Testis (tissue), 3 donors: Measurements from ENCODE around the gene CST8. TPM values are rescaled to one million over a fixed set of nuclear protein-coding genes. Genes with fewer than 3 reads are reported as not detected.

ENCODE experiments used
- DNase-seq: peaks from one replicate; pipeline ENCODE4 v3.0.0-alpha.2; 2019
- H3K27ac ChIP-seq, 2 donors: fragments of 200-600 bp; sonication (generic); one replicate each; pipeline ENCODE4 v1.5.1; 2019
- H3K27me3 ChIP-seq: fragments of 200-600 bp; sonication (generic); one replicate; pipeline ENCODE4 v1.5.1; 2019
- H3K36me3 ChIP-seq: fragments of 200-600 bp; sonication (generic); one replicate; pipeline ENCODE4 v1.5.1; 2017; ENCODE audit warnings: low read depth; ENCODE audit errors: missing control alignments
- H3K4me1 ChIP-seq: fragments of 200-600 bp; sonication (generic); one replicate; pipeline ENCODE4 v1.5.1; 2019
- H3K4me3 ChIP-seq, 2 donors: fragments of 200-600 bp; sonication (generic); one replicate each; pipeline ENCODE4 v1.5.1; 2017 to 2019
- H3K9me3 ChIP-seq: fragments of 200-600 bp; sonication (generic); one replicate; pipeline ENCODE4 v1.5.1; 2017
- CTCF ChIP-seq, 3 experiments: fragments of 450-650 bp in 2 of 3; fragments of 200-600 bp in 1 of 3; sonication (generic) in 1 of 3; IDR thresholded peaks; one replicate each; pipeline ENCODE4 v1.5.1; 2016 to 2019; ENCODE audit warnings: antibody characterized with exemption in 3 of 3, mild to moderate bottlenecking in 2 of 3, moderate library complexity in 1 of 3
- POLR2A ChIP-seq: fragments of 450-650 bp; IDR thresholded peaks from one replicate; pipeline ENCODE4 v1.6.1; 2017; ENCODE audit warnings: antibody characterized with exemption, mild to moderate bottlenecking, moderate library complexity
- WGBS, 2 donors: methylation state at CpG; one replicate each; pipeline ENCODE4 v1.1.5; 2018; 5-methylcytosine and 5-hydroxymethylcytosine counted together
- intact Hi-C: fragments of 100-400 bp; cut with DNase I; formaldehyde crosslinking; loops from one replicate; pipeline ENCODE4 v1.15.1; 2023; ENCODE audit warnings: low total_unique reads
- polyA plus RNA-seq: library from polyadenylated mRNA; stranded (reverse); fragments of 350-450 nt; fragmentation: Illumina TruSeq; extraction: RNeasy Lipid Tissue Mini Kit (QIAGEN cat#74804); gene quantifications from one replicate; pipeline ENCODE4 v1.2.3, GENCODE V29; 2014; ENCODE audit warnings: low read depth, low replicate concordance; ENCODE audit not compliant: insufficient read depth
- total RNA-seq, 2 donors: library from RNA; depleted of rRNA; stranded (reverse); fragments of >200 nt; gene quantifications; one replicate each; pipeline ENCODE4 v1.2.3, GENCODE V29; 2016

CST8 gene
- total and polyA plus RNA-seq, 3 donors from 2014 or later = 9.0 to 31.5 (median 14.3) TPM

DNA sequence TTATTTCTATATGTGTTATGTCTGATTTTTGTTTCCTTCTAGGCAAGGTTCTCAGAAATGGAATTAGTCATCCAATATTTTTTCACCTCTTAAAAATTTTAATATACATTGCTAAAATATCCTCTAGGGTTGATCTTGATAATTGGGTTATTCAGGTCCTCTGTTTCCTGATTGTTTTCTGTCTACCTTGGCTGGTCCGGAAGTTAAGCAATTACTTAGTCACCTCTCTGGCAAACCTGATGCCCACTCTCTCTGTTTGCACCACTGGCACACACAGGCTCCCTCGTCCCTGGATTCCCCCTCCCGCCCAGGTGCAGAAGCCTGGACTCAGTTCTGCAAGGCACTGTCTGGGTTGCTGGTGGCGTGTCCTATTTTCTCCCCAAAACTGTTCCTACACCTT is 49.7 kb downstream of the CST8 start:
- Histone ChIP-seq H3K4me1 (peaks cover 2% of the 10 kb centered on the region), H3K4me3 (no peak overlapping the region), H3K27ac (no peak overlapping the region), H3K36me3 (no peaks in the 10 kb centered on the region), H3K9me3 (no peaks in the 10 kb centered on the region), H3K27me3 (no peaks in the 10 kb centered on the region)
- WGBS, 2 donors = 81 to 89% methylated on average over 4 of the region's 4 CpGs
- no peak for DNase-seq
- TF ChIP-seq CTCF (IDR thresholded peaks at IDR 0.05) (no peak), POLR2A (no peak)
- intact Hi-C loops = no loop called here

- no peaks in the 10 kb centered on the region for H3K9me3 ChIP-seq
- peaks cover 2% of the 10 kb centered on the region for H3K4me1 ChIP-seq
- 36 to 50% methylated on average over 1 of the region's 1 CpG for WGBS, 2 donors
- H3K27ac ChIP-seq = no peak overlapping the region
- H3K4me3 ChIP-seq = no peak overlapping the region
- intact Hi-C loops = no loop called here
- no peaks in the 10 kb centered on the region for H3K36me3 ChIP-seq
- no peak for DNase-seq
- no peaks in the 10 kb centered on the region for H3K27me3 ChIP-seq
- TF ChIP-seq CTCF (IDR thresholded peaks at IDR 0.05) (no peak), POLR2A (no peak)
Observed at GRCh38 chr20:23541330-23541729, 50.4 kb downstream of the CST8 start.

DNA sequence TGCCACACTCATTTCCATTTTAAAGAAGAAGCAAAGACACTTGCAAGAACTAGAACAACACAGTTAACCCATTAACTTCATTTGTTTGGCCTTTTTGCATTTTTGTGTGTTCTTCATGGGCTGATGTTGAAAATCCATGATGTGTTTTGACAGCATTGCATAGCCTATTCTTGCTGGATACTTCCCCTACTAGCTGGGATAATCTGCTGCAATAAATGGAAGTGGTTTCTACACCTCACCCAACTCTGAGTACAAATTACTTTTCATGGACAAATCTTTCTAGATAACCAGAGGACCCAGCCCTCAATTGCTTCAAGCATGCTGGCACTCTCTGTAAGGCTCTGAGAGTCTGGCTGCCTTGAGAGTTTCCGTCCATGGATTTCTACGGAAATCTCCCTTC is 50.9 kb downstream of the CST8 start:
- TF ChIP-seq POLR2A (no peak), CTCF (IDR thresholded peaks at IDR 0.05) (no peak)
- Histone ChIP-seq H3K4me1 (peaks cover 2% of the 10 kb centered on the region), H3K36me3 (no peaks in the 10 kb centered on the region), H3K4me3 (no peak overlapping the region), H3K9me3 (no peaks in the 10 kb centered on the region), H3K27ac (no peak overlapping the region), H3K27me3 (no peaks in the 10 kb centered on the region)
- intact Hi-C loops = no loop called here
- DNase-seq = no peak
- WGBS, 2 donors = 76 to 87% methylated on average over 2 of the region's 2 CpGs

- DNase-seq = no peak
- Histone ChIP-seq H3K4me1 (peaks cover 2% of the 10 kb centered on the region), H3K27me3 (no peaks in the 10 kb centered on the region), H3K4me3 (no peak overlapping the region), H3K36me3 (no peaks in the 10 kb centered on the region), H3K9me3 (no peaks in the 10 kb centered on the region), H3K27ac (no peak overlapping the region)
- intact Hi-C loops = no loop called here
- WGBS, 2 donors = 50 to 53% methylated on average over 5 of the region's 5 CpGs
- TF ChIP-seq CTCF (IDR thresholded peaks at IDR 0.05) = no peak
- no peak for TF ChIP-seq POLR2A
Observed at GRCh38 chr20:23542801-23543200, 51.9 kb downstream of the CST8 start.

- H3K9me3 ChIP-seq = no peaks in the 10 kb centered on the region
- no peak for TF ChIP-seq POLR2A
- TF ChIP-seq CTCF (IDR thresholded peaks at IDR 0.05) = no peak
- H3K36me3 ChIP-seq = no peaks in the 10 kb centered on the region
- no peaks in the 10 kb centered on the region for H3K27me3 ChIP-seq
- no peak for DNase-seq
- H3K27ac ChIP-seq = no peak overlapping the region
- peaks cover 2% of the 10 kb centered on the region for H3K4me1 ChIP-seq
- 95 to 96% methylated on average over 5 to 6 of the region's 6 CpGs for WGBS, 2 donors
- intact Hi-C loops = no loop called here
- H3K4me3 ChIP-seq = no peak overlapping the region
Observed at GRCh38 chr20:23544133-23544532, 53.2 kb downstream of the CST8 start.
